GM21825 (cell line): ENCODE data around the gene NUDT16L1.
"Not testable (repeated sequence)": the region's sequence is repeated elsewhere in the genome, so short reads cannot be mapped to it uniquely, and the experiment has no call there.

Experiments used
- ATAC-seq: cut with Tn5 transposase; IDR thresholded peaks from one replicate; pipeline ENCODE4 v1.9.1; 2021; ENCODE audit warnings: mild to moderate bottlenecking, moderate library complexity; ENCODE audit not compliant: unreplicated experiment

The NUDT16L1 gene

DNA sequence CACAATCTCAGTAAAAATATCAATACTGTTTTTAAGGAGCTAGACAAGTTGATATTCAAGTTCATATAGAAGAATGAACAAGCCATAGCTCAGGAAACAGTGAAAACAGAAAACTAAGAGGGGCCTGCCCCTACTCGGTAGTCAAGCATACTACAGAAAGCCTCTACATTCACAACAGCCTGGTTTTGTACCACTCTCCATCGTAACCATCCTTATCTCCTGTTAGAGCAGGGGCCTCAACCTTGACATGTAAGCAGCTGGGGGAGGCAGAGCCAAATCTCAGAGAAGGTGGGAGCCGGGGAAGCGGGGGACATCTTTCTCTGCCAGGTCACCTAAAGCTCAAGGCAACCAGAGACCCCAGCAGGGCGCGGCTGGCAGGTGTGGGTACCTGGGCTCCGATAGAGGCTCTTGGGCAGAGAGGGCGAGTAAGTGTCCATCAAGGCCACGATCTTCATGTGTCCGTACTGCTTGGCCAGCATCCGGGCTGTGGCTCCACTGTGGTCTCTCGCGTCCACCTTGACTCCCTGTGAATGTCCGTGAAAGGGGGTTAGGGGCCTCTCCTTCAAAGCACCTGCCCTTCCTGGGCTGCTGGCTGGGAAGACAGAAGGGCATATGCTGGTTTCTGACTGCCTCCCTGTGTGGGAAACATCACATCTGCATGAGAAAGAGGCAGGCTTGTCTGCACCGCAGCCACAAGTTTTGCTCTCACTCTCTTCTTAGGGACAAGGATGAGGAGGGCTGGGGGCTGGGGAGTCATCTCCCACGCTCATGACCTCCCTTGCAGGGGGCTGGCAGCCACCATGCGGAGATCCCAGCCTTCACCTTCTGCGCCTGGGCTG, 20.5 kb downstream of the NUDT16L1 start:
- no peak for ATAC-seq

DNA sequence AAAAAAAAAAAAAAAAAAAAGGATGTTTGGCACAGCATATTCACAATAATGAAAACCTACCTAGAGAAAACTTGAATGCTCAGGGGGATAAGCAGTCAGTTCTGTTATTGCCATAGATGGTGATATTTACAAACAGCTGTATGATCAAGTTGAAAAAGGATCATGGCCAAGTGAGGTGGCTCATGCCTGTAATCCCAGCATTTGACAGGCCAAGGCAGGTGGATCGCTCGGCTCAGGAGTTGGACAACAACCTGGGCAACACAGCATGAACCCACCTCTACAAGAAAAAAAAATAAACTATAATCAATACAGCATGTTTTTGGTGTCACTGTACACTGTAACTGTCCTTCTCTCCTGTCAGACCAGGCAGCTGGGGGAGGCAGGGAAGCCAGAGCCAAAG, 21.6 kb downstream of the NUDT16L1 start:
- ATAC-seq = no peak

DNA sequence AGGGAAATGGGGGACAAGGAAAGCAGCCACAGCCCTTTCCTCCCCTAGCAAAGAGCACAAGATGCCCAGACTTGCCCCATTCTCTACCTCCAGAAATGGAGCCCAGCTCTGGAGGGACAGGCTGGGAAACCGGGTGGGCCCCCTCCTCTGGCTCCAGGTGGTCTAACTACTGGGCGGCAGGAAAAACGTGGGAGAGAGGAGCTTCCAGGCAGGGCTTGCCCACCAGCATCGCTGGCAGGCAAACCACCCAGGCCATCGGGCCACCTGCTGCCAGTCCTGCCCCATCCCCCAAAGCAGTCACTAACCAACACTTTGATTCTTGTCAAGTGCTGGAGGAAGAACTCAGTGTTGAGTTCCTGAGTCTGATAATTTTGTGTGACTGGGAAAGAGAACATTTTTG, 25.1 kb downstream of the NUDT16L1 start:
- ATAC-seq = no peak

DNA sequence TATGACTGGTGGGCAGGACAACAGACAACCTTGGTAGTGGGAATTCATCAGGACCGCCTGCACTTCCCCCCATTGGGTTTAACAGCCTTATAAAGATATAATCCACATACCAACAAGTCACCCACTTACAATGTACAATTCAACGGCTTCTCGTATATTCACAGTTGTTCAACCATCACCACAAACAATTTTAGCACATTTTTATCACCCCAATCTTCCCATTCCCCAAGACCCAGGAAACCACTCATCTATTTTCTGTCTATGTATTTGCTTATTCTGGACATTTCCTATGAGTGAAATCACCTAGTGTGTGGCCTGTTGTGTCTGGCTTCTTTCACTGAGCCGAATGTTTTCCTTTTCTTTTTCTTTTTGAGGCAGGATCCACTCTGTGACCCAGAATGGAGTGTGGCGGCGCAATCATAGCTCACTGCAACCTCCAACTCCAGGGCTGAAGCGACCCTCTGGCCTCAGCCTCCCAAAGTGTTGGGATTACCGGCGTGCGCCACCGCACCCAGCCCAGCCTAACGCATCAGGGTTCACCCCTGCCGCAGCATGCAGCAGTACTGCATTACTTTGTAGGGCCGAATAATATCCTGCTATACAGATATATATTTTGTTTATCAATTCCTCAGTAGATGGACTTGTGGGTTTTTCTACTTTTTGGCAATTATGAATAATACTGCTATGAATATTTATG, 29.9 kb downstream of the NUDT16L1 start:
- no peak for ATAC-seq

DNA sequence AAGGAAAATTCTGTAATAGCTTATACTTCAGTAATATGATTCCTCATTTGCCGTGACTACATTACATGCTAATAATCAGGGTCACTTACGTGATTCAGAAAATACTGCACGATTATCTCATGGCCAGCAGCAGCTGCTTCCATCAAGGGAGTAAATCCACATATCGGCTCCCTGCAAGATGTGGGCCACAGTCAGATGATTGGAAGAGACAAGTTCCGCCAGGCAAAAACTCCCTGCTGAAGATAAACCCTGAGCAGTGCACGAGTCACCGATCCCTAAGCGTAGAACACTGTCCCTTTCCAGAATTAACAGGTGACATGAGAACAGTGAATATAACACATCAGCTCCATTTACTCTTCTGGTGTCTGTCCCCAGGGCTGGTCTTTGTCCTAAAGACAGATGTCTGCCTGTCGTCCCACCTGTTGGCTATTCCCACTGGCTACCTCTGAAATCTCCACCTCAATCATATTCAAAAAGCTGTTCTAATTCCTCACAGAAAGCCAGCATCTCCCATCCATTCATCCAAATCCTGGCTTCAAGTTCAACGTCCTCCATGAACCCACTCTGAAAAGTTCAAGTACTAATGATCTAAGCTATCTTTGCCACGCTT, 31.4 kb downstream of the NUDT16L1 start:
- no peak for ATAC-seq

DNA sequence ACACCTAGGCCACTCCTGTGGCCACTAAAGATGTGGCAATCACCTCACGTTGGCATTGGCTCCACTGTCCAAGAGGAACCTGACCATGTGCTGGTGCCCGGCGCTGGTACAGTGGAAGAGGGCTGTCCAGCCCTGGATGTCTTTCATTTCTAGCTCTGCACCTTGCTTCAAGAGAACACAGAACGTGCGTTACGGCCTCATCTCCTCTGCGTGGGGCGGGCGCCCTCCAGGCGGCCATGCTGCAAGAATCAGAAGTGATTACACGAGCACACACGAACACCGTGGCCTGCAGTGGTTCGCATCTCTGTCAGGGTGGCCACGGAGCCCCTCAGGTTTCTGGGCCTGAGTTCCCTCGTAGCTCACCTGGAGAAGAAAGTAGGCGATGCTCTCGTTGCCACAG, 33.3 kb downstream of the NUDT16L1 start:
- ATAC-seq = no peak

DNA sequence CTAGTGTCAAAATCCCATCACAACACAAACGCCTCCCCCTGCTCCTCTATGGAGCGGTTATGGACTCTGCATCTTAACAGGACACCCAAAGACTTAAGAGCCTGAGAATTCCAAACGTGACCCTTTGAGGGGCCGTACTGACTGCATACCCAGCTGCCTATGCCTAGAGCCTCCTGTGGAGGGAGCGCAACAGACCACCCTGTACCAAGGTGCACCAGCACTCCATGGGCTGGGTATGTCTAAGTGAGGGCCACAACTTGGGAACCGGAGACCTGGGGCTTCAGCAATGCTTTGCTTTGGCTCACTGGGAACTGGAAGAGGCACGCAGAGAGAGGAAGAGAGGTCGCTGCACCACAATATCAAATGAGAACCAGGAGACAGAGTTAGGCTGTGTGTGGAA, 35.3 kb downstream of the NUDT16L1 start:
- ATAC-seq = no peak

DNA sequence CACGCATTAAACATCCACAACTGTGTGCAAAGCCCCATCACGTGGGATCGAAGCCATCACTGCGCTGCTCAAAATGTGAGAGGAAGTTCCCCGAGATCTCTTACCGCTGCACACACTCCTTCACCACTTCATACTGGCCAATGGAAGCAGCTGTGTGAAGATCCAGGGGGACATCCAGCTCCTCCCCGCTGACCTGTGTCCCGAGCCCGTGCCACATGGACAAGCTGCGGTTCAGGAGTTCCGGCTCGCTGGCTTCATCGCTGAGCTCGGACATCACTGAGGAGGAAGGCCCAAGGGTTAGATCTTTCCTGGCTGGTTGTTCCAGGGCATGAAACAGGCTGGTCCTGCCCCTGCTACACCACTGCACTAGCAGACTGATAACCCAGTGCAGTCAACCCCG, 36.5 kb downstream of the NUDT16L1 start:
- ATAC-seq = no peak

DNA sequence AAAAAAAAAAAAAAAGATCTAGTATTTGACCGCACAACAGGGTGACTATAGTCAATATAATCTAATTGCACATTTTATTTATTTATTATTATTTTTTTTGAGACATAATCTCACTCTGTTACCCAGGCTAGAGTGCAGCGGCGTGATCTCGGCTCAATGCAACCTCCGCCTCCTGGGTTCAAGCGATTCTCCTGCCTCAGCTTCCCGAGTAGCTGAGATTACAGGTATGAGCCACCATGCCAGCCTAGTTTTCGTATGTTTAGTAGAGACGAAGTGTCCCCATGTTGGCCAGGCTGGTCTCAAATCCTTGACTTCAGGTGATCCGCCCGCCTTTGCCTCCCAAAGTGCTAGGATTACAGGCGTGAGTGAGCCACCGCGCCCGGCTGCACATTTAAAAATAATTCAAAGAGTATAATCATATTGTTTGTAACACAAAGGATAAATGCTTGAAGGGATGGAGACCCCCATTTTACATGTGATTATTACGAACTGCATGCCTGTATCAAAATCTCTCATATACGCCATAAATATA, 39.9 kb downstream of the NUDT16L1 start:
- no peak for ATAC-seq

DNA sequence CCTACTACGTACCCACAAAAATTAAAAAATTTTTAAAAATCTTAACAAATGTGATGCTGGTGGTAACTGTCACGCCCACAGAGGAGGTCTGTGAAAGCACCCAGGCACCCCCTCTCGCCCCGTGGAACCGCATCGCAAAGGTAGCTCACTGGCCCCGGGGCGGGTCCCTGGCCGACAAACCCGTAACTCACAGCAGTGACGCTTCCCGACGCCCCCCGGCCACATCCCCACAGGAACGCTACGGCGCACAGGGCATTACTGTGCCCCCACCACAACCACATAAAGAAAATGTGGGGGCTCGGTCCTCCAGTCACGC, 40.3 kb downstream of the NUDT16L1 start:
- no peak for ATAC-seq

DNA sequence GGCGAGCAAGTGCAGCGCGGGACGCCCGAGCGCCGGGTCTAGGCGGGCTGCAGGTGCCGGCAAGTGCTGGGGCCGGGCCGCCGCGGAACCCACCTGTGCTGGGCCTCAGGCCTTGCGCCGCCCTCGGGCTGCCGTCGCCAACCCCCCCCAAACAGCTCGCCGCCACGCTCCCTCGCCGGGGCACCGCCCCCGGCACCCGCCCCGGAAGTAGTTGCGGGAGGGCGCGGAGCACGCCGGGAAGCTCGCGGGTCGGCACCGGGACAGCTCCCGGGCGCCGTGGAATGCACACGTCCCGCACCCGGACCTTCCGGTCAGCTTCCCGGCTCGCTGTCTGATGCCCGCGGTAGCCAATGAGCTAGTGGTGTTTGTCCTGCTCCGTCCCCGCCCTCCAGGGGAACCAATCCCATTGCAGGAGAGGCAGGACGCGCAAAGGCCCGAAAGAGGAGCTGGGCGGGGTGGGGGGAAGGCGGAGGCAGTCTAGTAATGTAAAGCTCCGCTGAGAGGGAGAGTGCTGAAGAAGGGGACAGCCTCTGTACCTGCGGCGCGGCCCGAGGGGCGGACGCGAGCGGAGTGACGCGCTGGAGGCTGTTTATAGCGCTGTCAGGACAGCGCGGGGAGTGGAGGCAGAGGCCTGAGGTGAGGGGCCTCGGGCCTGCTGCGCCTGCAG, 40.8 kb downstream of the NUDT16L1 start, which contains the start of the genes ANKS3 and DNAAF8:
Gene ANKS3 (minus strand): TSS at position 209 of the 667 bp plus-strand sequence. CDS start 4,122 bp downstream, outside the sequence.
Gene DNAAF8 (plus strand): TSS at position 475 of the 667 bp plus-strand sequence. CDS start 1,978 bp downstream, outside the sequence.
- peak; percentile 66 for ATAC-seq

DNA sequence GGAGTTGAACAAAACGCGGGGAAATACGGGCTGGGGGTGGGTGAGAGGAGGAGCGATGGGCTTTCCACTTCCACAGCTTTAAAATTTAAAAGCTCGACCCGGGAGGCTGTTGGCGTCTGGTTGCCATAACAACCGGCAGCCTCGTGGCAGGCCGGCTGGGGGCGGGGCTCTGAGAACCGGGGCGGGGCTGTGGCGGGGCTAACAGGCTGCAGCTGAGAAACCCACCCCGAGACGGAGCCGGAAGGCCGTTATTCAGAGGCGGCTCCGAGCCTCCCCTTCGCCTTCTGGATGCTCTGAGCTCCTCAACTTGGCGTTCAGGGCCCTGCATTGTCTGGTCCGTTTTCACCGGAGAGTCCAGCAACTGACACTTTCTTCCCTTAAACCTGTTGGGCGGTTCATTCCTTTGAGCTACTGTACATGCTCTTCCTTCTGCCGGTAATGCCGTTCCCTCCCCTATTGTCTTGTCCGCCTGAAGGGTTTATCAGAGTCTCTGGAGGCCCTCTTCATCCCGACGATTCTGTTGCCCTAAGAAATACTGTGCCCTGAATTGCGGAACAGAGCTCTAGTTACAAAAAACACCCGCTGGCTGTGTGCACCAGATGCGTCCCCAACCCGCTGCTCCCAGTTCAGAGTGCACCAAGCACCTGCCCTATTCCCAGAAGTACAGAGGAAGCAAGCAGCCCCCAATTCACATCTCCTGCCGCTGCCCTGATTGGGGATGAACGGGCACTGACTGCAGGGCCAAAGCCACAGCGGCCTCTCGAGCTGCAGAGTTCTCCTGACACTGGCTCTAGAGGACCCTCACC, 41.6 kb downstream of the NUDT16L1 start:
- ATAC-seq = peak; percentile 56

DNA sequence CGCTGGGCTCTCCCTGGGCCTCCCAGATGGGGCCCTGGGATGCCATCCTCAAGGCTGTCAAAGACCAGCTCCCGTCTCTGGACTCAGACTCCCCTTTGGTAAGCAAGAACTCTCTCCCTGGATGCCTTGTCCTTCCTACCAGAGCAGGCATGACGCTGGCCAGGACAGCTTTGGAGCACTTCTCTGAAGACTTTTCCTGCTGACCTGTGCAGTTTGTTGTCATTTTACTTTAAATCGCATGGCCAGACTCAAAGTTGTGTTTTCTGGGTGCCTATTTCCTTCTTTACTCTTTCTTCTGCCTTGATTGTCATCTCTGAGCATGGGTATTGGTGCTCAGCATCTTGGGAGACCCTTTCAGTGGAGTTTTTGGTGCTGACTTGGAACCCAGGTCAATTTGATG, 43.2 kb downstream of the NUDT16L1 start:
- no peak for ATAC-seq

DNA sequence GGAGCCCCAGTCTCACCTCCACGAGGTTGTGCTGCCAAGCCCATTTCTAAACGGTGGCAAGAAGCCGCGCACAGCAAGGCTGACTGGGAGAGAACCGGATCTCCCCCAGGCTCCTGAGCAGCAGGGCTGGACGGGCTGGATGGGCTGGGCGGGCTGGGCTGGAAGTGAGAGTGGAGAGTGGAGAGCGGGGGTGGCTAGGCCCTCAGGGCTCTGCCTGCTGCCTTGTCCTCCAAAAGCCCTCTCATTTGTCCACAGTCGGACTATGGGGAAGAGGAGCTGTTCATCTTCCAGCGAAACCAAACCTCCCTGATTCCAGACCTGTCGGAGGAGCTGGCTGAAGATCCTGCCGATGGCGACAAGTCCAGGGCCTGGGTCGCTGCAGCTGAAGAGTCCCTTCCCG, 44.2 kb downstream of the NUDT16L1 start:
- no peak for ATAC-seq

DNA sequence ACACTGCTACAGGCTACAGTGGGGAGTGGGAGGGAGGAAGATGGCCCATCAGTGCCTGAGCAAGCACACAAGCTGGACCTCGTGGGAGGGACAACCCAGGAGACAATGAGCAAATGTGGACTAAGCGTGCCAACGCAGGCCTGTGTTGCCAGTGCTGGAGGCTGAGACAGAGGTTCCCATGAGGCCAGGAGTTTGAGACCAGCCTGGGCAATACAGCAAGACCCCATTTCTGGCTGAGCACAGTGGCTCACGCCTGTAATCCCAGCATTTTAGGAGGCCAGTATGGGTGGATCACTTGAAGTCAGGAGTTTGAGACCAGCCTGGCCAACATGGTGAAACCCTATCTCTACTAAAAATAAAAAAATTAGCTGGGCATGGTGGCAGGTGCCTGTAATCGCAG, 45.0 kb downstream of the NUDT16L1 start:
- ATAC-seq = not testable (repeated sequence)

DNA sequence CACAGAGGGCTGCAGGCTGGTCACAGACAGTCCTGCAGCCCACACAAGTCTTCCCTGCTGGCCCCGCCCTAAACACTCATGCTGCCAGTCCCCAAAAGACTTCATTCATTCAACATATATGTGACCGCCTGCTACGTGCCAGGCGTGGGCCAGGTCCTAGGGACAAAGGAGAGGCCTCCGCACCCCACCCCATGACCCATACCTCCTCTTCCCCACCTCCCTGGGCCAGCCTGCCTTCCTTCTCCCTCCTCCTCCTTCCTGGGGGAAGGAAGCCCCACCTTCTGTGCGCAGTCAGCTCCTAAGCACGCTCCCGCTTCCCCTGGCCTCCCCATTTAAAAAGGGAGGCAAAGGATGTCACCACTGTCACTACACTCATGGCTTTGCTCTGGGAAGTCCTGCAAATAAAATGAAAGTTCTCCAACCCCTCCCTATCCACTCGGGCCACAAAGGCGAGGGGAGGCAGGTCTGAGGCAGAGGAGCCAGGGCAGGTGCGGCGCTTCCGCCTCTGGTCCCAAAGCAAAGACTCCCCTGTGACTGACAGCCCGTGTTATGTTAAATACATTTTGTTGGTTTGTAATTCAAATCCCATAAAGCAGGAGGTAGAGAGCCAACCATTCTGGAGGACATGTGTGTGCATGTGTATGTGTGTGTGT, 50.0 kb downstream of the NUDT16L1 start:
- ATAC-seq = no peak

DNA sequence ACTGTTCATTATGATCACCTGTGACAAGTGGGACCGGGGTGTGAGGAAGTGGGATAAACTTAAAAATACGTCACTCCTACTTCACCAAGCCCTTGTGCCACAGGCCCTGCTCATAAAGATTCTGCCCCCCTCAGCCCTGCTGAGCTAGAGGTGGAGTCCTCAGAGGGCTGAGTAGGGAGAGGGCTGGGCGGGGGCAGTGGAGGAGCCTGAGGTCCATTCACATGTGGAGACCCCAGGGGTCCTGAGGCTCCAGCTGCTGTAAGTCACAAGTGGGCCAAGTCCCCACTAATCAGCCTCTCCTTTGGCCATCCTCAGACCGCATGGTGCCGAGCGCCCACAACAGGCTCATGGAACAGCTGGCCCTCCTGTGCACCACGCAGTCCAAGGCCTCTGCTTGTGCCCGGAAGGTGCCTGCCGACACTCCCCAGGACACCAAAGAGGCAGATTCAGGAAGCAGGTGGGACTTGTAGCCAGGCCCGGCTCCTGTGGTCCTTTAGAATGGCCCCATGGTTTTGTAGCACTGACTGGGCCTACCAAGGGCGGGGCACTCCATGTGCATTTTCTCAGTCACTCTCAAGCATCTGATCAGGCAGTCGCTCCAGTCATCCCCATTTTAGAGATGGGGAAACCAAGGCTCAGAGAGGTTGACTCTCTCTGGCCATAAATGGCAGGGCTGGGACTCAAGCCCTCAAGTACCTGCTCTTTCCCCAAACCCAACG, 51.4 kb downstream of the NUDT16L1 start:
- ATAC-seq = no peak

DNA sequence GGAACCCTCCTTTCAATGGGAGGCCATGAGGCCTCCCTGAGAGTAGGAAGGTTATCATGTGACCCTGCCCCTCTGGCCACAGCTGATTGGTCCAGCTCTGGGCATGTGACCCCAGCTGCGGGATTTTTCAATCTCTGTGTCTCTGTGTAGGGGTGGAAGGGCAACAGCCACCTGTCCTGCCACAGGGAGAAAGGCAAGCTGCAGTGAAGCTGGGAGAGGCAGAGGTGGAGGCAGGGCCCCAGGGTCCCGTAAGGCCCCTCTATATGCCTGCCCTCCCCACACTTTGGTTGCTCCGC, 51.9 kb downstream of the NUDT16L1 start:
- no peak for ATAC-seq
